SK-N-SH (cell line): ENCODE measurements around the gene NHSL1. TPM values are rescaled to one million over a fixed set of nuclear protein-coding genes. Genes with fewer than 3 reads are reported as not detected.

ENCODE experiments used
- CTCF ChIA-PET: fragments of 300-600, 350-600 bp; formaldehyde crosslinking; extraction: SDS; loops from one replicate; lab custom pipeline; 2021; lab: Yijun Ruan, JAX
- POLR2A ChIA-PET: fragments of 350-600 bp; sonication (Branson Sonifier 250); formaldehyde crosslinking; extraction: SDS; loops from one replicate; lab custom pipeline; 2020; ENCODE audit warnings: antibody characterized with exemption, inconsistent platforms; lab: Yijun Ruan, JAX
- DNase-seq: peaks from one replicate; pipeline ENCODE4 v3.0.0; 2012
- H2AFZ ChIP-seq: fragments of 200-600 bp; sonication (generic); 2 replicates; pipeline ENCODE4 v1.8.1; 2016; ENCODE audit warnings: antibody characterized with exemption, mild to moderate bottlenecking, low read depth
- H3F3A ChIP-seq: fragments of 200-600 bp; sonication (generic); replicated peaks from 2 replicates; pipeline ENCODE3; 2016; ENCODE audit warnings: antibody characterized with exemption, mild to moderate bottlenecking; ENCODE audit not compliant: insufficient read depth
- H3K27ac ChIP-seq, 2 experiments: fragments of 200-500 bp in 1 of 2; fragments of 200-600 bp in 1 of 2; sonication (Bioruptor generic) in 1 of 2; sonication (generic), shearing (Covaris generic) in 1 of 2; 2 replicates each; pipeline versions ENCODE4 v1.5.1 to v1.6.1; 2014 to 2016; ENCODE audit warnings: low read depth in 2 of 2, inconsistent platforms in 1 of 2, low read length in 1 of 2, mild to moderate bottlenecking in 1 of 2, mixed read lengths in 1 of 2
- H3K27me3 ChIP-seq: fragments of 200-600 bp; sonication (generic), shearing (Covaris generic); 2 replicates; pipeline ENCODE4 v1.6.1; 2016; ENCODE audit warnings: mixed run types; ENCODE audit not compliant: insufficient read depth
- H3K36me3 ChIP-seq, 2 experiments: fragments of 200-500 bp in 1 of 2; fragments of 200-600 bp in 1 of 2; sonication (Bioruptor generic) in 1 of 2; sonication (generic) in 1 of 2; replicated peaks in 1 of 2; 2 replicates each; pipeline versions ENCODE3 to v1.5.1; 2014 to 2016; ENCODE audit warnings: low read length in 1 of 2, mild to moderate bottlenecking in 1 of 2; ENCODE audit not compliant: insufficient read depth in 2 of 2, control insufficient read depth in 1 of 2
- H3K4me1 ChIP-seq, 2 experiments: fragments of 200-500 bp in 1 of 2; fragments of 200-600 bp in 1 of 2; sonication (Bioruptor generic) in 1 of 2; sonication (generic), shearing (Covaris generic) in 1 of 2; 2 replicates each; pipeline versions ENCODE4 v1.5.1 to v1.6.1; 2014 to 2016; ENCODE audit warnings: low read depth in 1 of 2, low read length in 1 of 2, mixed run types in 1 of 2; ENCODE audit not compliant: insufficient read depth in 2 of 2, control insufficient read depth in 1 of 2
- H3K4me2 ChIP-seq: fragments of 200-600 bp; sonication (generic), shearing (Covaris generic); 2 replicates; pipeline ENCODE4 v1.6.1; 2017; ENCODE audit warnings: mixed run types
- H3K4me3 ChIP-seq, 2 experiments: fragments of 200-500 bp in 1 of 2; fragments of 200-600 bp in 1 of 2; sonication (Bioruptor generic) in 1 of 2; sonication (generic), shearing (Covaris generic) in 1 of 2; 2 replicates each; pipeline versions ENCODE4 v1.5.1 to v1.8.1; 2014 to 2016; ENCODE audit warnings: low read depth in 2 of 2, inconsistent platforms in 1 of 2, low read length in 1 of 2, mild to moderate bottlenecking in 1 of 2, mixed read lengths in 1 of 2, moderate library complexity in 1 of 2
- H3K79me2 ChIP-seq: fragments of 200-600 bp; sonication (generic); 2 replicates; pipeline ENCODE4 v1.8.1; 2017; ENCODE audit warnings: mild to moderate bottlenecking; ENCODE audit not compliant: insufficient read depth
- H3K9ac ChIP-seq: fragments of 200-600 bp; sonication (generic); 2 replicates; pipeline ENCODE4 v1.6.1; 2017; ENCODE audit warnings: mixed run types
- H3K9me2 ChIP-seq: fragments of 200-600 bp; sonication (generic); 2 replicates; pipeline ENCODE4 v1.6.1; 2017; ENCODE audit warnings: mixed run types
- H3K9me3 ChIP-seq: fragments of 200-600 bp; sonication (generic); 2 replicates; pipeline ENCODE4 v1.6.1; 2017; ENCODE audit warnings: mixed run types, mild to moderate bottlenecking, moderate library complexity
- H4K20me1 ChIP-seq: fragments of 200-600 bp; sonication (generic); 2 replicates; pipeline ENCODE4 v1.6.1; 2017; ENCODE audit warnings: mild to moderate bottlenecking, mixed run types; ENCODE audit not compliant: insufficient read depth
- ELF1 ChIP-seq: IDR thresholded peaks from 2 replicates; pipeline ENCODE4 v1.4.0; 2012
- EZH2phosphoT487 ChIP-seq: fragments of 200-600 bp; sonication (generic); IDR thresholded peaks from 2 replicates; pipeline ENCODE4 v1.6.1; 2017; ENCODE audit warnings: low read depth, mixed run types, mild to moderate bottlenecking, antibody characterized with exemption, moderate library complexity, borderline replicate concordance
- FOSL2 ChIP-seq: IDR thresholded peaks from 2 replicates; pipeline ENCODE4 v1.4.0; 2012; ENCODE audit warnings: low read depth, mild to moderate bottlenecking, moderate library complexity, borderline replicate concordance
- FOXM1 ChIP-seq: IDR thresholded peaks from 2 replicates; pipeline ENCODE4 v1.4.0; 2012; ENCODE audit warnings: low read depth, mild to moderate bottlenecking
- GATA2 ChIP-seq: sonication (generic); formaldehyde crosslinking; IDR thresholded peaks from 2 replicates; pipeline ENCODE4 v1.5.0; 2020; ENCODE audit warnings: mild to moderate bottlenecking, missing genetic modification reagents
- JUND ChIP-seq: IDR thresholded peaks from 2 replicates; pipeline ENCODE4 v1.4.0; 2012
- MAX ChIP-seq: IDR thresholded peaks from 2 replicates; pipeline ENCODE4 v1.4.0; 2012; ENCODE audit warnings: low read depth
- MEF2A ChIP-seq: IDR thresholded peaks from 2 replicates; pipeline ENCODE4 v1.4.0; 2012; ENCODE audit warnings: low read depth, borderline replicate concordance
- NFIC ChIP-seq: IDR thresholded peaks from 2 replicates; pipeline ENCODE4 v1.4.0; 2012; ENCODE audit warnings: borderline replicate concordance
- NRF1 ChIP-seq: IDR thresholded peaks from 2 replicates; pipeline ENCODE4 v1.6.1; 2012; ENCODE audit warnings: low read depth, mild to moderate bottlenecking, low read length
- POLR2AphosphoS5 ChIP-seq: IDR thresholded peaks from 2 replicates; pipeline ENCODE4 v1.6.1; 2012; ENCODE audit warnings: low read depth, low read length
- RCOR1 ChIP-seq: fragments of 150-350 bp; IDR thresholded peaks from 2 replicates; pipeline ENCODE4 v1.6.1; 2017; ENCODE audit warnings: antibody characterized with exemption, low read length
- REST ChIP-seq: IDR thresholded peaks from 2 replicates; pipeline ENCODE4 v1.6.1; 2012; ENCODE audit warnings: mild to moderate bottlenecking, low read depth, low read length, moderate library complexity
- RFX5 ChIP-seq: IDR thresholded peaks from 2 replicates; pipeline ENCODE4 v1.6.1; 2012; ENCODE audit warnings: mild to moderate bottlenecking, improper control_type of control experiment, low read length
- RXRA ChIP-seq: IDR thresholded peaks from 2 replicates; pipeline ENCODE4 v1.4.0; 2012; ENCODE audit warnings: low read depth, mild to moderate bottlenecking, borderline replicate concordance
- SIN3A ChIP-seq: IDR thresholded peaks from 2 replicates; pipeline ENCODE4 v1.6.1; 2012; ENCODE audit warnings: low read depth, mild to moderate bottlenecking, low read length, moderate library complexity, borderline replicate concordance
- SMC3 ChIP-seq: IDR thresholded peaks from 2 replicates; pipeline ENCODE4 v1.6.1; 2012; ENCODE audit warnings: low read depth, low read length, improper control_type of control experiment
- TEAD4 ChIP-seq: IDR thresholded peaks from 2 replicates; pipeline ENCODE4 v1.4.0; 2012; ENCODE audit warnings: mild to moderate bottlenecking, borderline replicate concordance; ENCODE audit not compliant: insufficient read depth
- USF1 ChIP-seq: IDR thresholded peaks from 2 replicates; pipeline ENCODE4 v1.4.0; 2012; ENCODE audit warnings: low read depth, borderline replicate concordance
- USF2 ChIP-seq: fragments of 150-350 bp; IDR thresholded peaks from 2 replicates; pipeline ENCODE4 v1.6.1; 2017; ENCODE audit warnings: antibody characterized with exemption, low read length, low read depth, borderline replicate concordance
- ZBTB33 ChIP-seq: IDR thresholded peaks from 2 replicates; pipeline ENCODE4 v1.4.0; 2012; ENCODE audit warnings: low read depth, borderline replicate concordance
- WGBS: methylation state at CpG from one replicate; pipeline ENCODE4 v1.1.6; 2017; ENCODE audit warnings: low lambda C conversion rate; 5-methylcytosine and 5-hydroxymethylcytosine counted together
- polyA plus RNA-seq, 3 experiments: library from polyadenylated mRNA; depleted of rRNA; stranded (reverse); fragments of >200 nt; gene quantifications; 2 replicates each; pipeline ENCODE4 v1.2.3, GENCODE V29; 2012

The NHSL1 gene
- polyA plus RNA-seq, 1 of the 3 experiments (the other 2 are of a cell fraction): under 0.01 TPM

- no peaks in the 10 kb centered on the region for H3K9me2 ChIP-seq
- POLR2A ChIA-PET: no interaction called here
- CTCF ChIA-PET: interaction anchor here (0.7 kb wide), 1 partner anchor 86 kb away, joined by 4 read pairs; no protein-coding TSS in a partner anchor
Measured at GRCh38 chr6:138514860-138515540, 15.7 kb upstream of the NHSL1 start.

GRCh38 chr6:138512609-138513008, 13.3 kb upstream of the NHSL1 start:
- DNase-seq: no peak
- H3K27me3 ChIP-seq: peaks cover 42% of the 10 kb centered on the region
- H3K4me1 ChIP-seq: no peaks in the 10 kb centered on the region
- H3K9ac ChIP-seq: no peak overlapping the region
- H3K4me2 ChIP-seq: no peak overlapping the region
- no peaks in the 10 kb centered on the region for H3K9me3 ChIP-seq
- no peaks in the 10 kb centered on the region for H3F3A ChIP-seq
- H3K27ac ChIP-seq: no peak overlapping the region
- H3K4me3 ChIP-seq: no peak overlapping the region
- H3K79me2 ChIP-seq: no peaks in the 10 kb centered on the region
- CTCF ChIA-PET: interaction anchor here (0.7 kb wide), 1 partner anchor 8 kb away, joined by 4 read pairs; no protein-coding TSS in a partner anchor
- POLR2A ChIA-PET: no interaction called here
- 11% methylated on average over 8 of the region's 8 CpGs for WGBS
- no peak overlapping the region for H2AFZ ChIP-seq
- no peaks in the 10 kb centered on the region for H3K9me2 ChIP-seq
- no peaks in the 10 kb centered on the region for H4K20me1 ChIP-seq
- H3K36me3 ChIP-seq: no peaks in the 10 kb centered on the region
- TF ChIP-seq POLR2AphosphoS5 (no peak), SMC3 (no peak), MEF2A (no peak), USF2 (no peak), SIN3A (no peak), MAX (no peak), FOSL2 (no peak), RXRA (no peak), NFIC (no peak), RFX5 (no peak), JUND (no peak), FOXM1 (no peak), REST (no peak), USF1 (no peak), GATA2 (CRISPR knock-in tag) (no peak), ZBTB33 (no peak), NRF1 (no peak), TEAD4 (no peak), RCOR1 (no peak)

More at GRCh38 chr6:138514860-138515540, 15.7 kb upstream of the NHSL1 start:
- no peaks in the 10 kb centered on the region for H4K20me1 ChIP-seq
- H3K36me3 ChIP-seq: no peaks in the 10 kb centered on the region
- no peak overlapping the region for H2AFZ ChIP-seq
- TF ChIP-seq JUND (no peak), NRF1 (no peak), FOXM1 (no peak), FOSL2 (no peak), EZH2phosphoT487 (no peak), ELF1 (no peak)
- no peak overlapping the region for H3K4me2 ChIP-seq
- 19% methylated on average over 9 of the region's 9 CpGs for WGBS
- DNase-seq: no peak
- no peak overlapping the region for H3K9ac ChIP-seq
- H3K27me3 ChIP-seq: peaks cover 38% of the 10 kb centered on the region
- H3K9me3 ChIP-seq: no peaks in the 10 kb centered on the region
- no peak overlapping the region for H3K4me3 ChIP-seq
- H3K79me2 ChIP-seq: no peaks in the 10 kb centered on the region
- no peak overlapping the region for H3K27ac ChIP-seq
- no peaks in the 10 kb centered on the region for H3K4me1 ChIP-seq
- no peaks in the 10 kb centered on the region for H3F3A ChIP-seq
